ENCODE data around the gene MUS81. TPM values are rescaled to one million over a fixed set of nuclear protein-coding genes. Genes with fewer than 3 reads are reported as not detected.

Gene MUS81
- total and polyA plus RNA-seq, 10 of the 15 experiments (the other 5 are each of a cell fraction or from before 2014, with no cell fraction given), result 11.8 to 76.1 (median 48.4) TPM

DNA sequence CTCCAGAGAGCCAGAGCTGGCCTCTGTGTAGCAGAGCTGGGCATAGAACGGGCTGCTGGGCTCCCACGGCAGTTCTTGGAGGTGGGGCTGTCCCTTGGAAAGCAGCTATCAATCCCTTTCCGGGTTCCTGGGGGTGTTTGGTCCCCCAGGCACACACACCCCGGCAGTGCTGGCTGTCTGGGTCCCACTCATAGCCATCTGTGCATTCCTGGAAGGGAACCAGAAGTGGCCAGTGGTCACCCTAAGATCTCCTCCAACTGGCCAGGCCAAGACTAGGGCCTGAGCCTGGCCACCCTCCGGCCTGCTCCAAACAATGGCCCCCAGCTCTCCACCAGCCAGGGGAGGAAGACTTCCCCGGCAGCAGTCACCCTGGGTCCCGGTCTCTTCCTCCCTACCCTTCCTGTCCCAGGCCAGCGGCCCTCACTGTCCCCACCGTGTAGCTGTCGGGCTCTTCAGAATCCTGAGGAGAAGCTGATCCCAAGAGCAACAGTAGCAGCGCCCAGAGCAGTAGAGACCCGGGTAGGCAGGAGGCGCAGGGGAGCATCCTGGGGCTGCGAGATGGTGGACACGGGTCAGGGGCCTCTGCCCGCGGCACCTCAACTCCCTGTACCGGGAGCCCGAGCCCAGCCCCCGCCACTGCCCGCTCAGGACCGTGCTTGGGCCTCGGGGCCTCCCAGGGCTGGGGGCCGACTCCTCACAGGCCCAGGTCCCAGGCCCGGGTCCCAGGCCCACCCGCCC, 11.7 kb downstream of the MUS81 start:
- H3K27ac ChIP-seq (ENCODE audit: control insufficient read depth, insufficient read depth), result no peak overlapping the region
- TF ChIP-seq CREB1 (IDR thresholded peaks at IDR 0.05; ENCODE audit: low read depth) (no peak), TCF7 (IDR thresholded peaks at IDR 0.05; ENCODE audit: borderline replicate concordance) (no peak), IKZF1 (conservative IDR thresholded peaks at IDR 0.05) (no peak), EZH2 (IDR thresholded peaks at IDR 0.05; ENCODE audit: borderline replicate concordance, control insufficient read depth, low read depth, low read length) (no peak), RAD21 (IDR thresholded peaks at IDR 0.05; ENCODE audit: insufficient read depth, low read depth, low read length) (no peak)
- no peaks in the 10 kb centered on the region for H3K9me3 ChIP-seq (replicated peaks; ENCODE audit: control insufficient read depth, insufficient read depth, low read length)
- H3K9ac ChIP-seq (ENCODE audit: control insufficient read depth, insufficient read depth, low read length), result no peak overlapping the region
- SMC1A ChIA-PET (ENCODE audit: uncharacterized antibody, unreplicated experiment), result interaction anchor here (1.4 to 1.5 kb wide), 2 partner anchors 12 to 18 kb away, joined by 4 to 6 read pairs; partner anchors contain the start of genes CCDC85B and MUS81
- CTCF ChIA-PET, result interaction anchor here (1.8 to 4.5 kb wide), 4 partner anchors 12 to 19 kb away, joined by 7 to 41 read pairs (median 15); partner anchors contain the start of genes CCDC85B, CFL1, FIBP and MUS81
- no peaks in the 10 kb centered on the region for H3K79me2 ChIP-seq (ENCODE audit: control insufficient read depth, insufficient read depth, low read length)
- RAD21 ChIA-PET (ENCODE audit: unreplicated experiment), result interaction anchor here (0.6 to 1.3 kb wide), 3 partner anchors 12 to 117 kb away, joined by 3 to 5 read pairs (median 3); partner anchors contain the start of gene MUS81
- intact Hi-C loops (cut with micrococcal nuclease; ENCODE audit: unreplicated experiment) (no loop called here), in situ Hi-C loops (cut with MboI) (loop anchor here (25.0 kb wide), 1 partner anchor 1635 kb away; the partner anchor contains the start of genes DNAJC4, FKBP2, NUDT22 and PPP1R14B)
- H3K4me1 ChIP-seq (ENCODE audit: control insufficient read depth, insufficient read depth, low read length), result peaks cover 11% of the 10 kb centered on the region
- H3K36me3 ChIP-seq (ENCODE audit: control insufficient read depth in 2 of 2, insufficient read depth in 2 of 2, low read length in 1 of 2), result peaks cover 4 to 5% of the 10 kb centered on the region in 2 experiments; a peak in 3 of 4 replicates
- H3K27me3 ChIP-seq (replicated peaks in 1 of 2; ENCODE audit: control insufficient read depth in 2 of 2, insufficient read depth in 2 of 2, low read length in 1 of 2), result no peaks in the 10 kb centered on the region
- H4K20me1 ChIP-seq (ENCODE audit: control insufficient read depth, insufficient read depth), result no peaks in the 10 kb centered on the region
- WGBS (ENCODE audit: insufficient coverage, insufficient replicate concordance, low lambda C conversion rate, missing lambda C conversion rate), result 70% methylated on average over 23 of the region's 26 CpGs
- no peak overlapping the region for H2AFZ ChIP-seq (ENCODE audit: control insufficient read depth, low read depth, low read length)
- H3K4me2 ChIP-seq (ENCODE audit: control insufficient read depth, insufficient read depth), result no peak overlapping the region
- FAIRE-seq (no peak), ATAC-seq (no peak), DNase-seq (ENCODE audit: low read depth, low spot score) (no peak)
- POLR2A ChIA-PET, result interaction anchor here (0.5 to 4.5 kb wide), 5 partner anchors 11 to 199 kb away, joined by 3 to 44 read pairs (median 4); partner anchors contain the start of genes CCDC85B, FIBP and MUS81
- no peak overlapping the region for H3K4me3 ChIP-seq
- no TSS peak for BruUV-seq (replicated peaks)
